PC-3 (cell line): Measurements from ENCODE around the gene C1orf115. TPM values are rescaled to one million over a fixed set of nuclear protein-coding genes. Genes with fewer than 3 reads are reported as not detected.
A peak's percentile ranks its signal among the peaks of the same experiment; 100 is the strongest.

ENCODE experiments used
- ATAC-seq: fragments of 200-7000 bp; cut with Tn5 transposase; 2 replicates; pipeline ENCODE4 v1.9.1; 2020; ENCODE audit warnings: mild to moderate bottlenecking, moderate library complexity
- BruUV-seq: library from RNA; stranded (reverse); fragments of 400-500 nt; replicated peaks from 2 replicates; lab custom pipeline; 2021; lab: Mats Ljungman, UMichigan
- CTCF ChIA-PET: fragments of 300-600 bp; sonication (Branson Sonifier 250); formaldehyde crosslinking; loops from one replicate; lab custom pipeline; 2022; ENCODE audit warnings: antibody characterized with exemption; lab: Charles Lee
- POLR2A ChIA-PET: fragments of 300-600 bp; sonication (Branson Sonifier 250); formaldehyde crosslinking; loops from one replicate; lab custom pipeline; 2022; ENCODE audit warnings: antibody characterized with exemption; ENCODE audit not compliant: unreplicated experiment; lab: Charles Lee
- DNase-seq: peaks from one replicate; pipeline ENCODE4 v3.0.0-alpha.2; 2015
- H2AFZ ChIP-seq: fragments of 300-600 bp; sonication (generic); 2 replicates; pipeline ENCODE4 v1.6.0; 2016; ENCODE audit warnings: antibody characterized with exemption, low read length
- H3F3A ChIP-seq: fragments of 300-600 bp; sonication (generic); one replicate; pipeline ENCODE4 v1.6.0; 2017; ENCODE audit warnings: antibody characterized with exemption, low read length, control low read depth, mild to moderate bottlenecking; ENCODE audit not compliant: unreplicated experiment
- H3K27ac ChIP-seq: fragments of 300-600 bp; sonication (generic); 2 replicates; pipeline ENCODE4 v1.5.1; 2016; ENCODE audit warnings: mild to moderate bottlenecking, low read length
- H3K27me3 ChIP-seq: fragments of 300-600 bp; sonication (generic); 2 replicates; pipeline ENCODE4 v1.6.1; 2016; ENCODE audit warnings: low read length, mixed read lengths
- H3K36me3 ChIP-seq: fragments of 300-600 bp; sonication (generic); 2 replicates; pipeline ENCODE4 v1.6.1; 2016; ENCODE audit warnings: low read depth, mixed run types, low read length, mixed read lengths
- H3K4me1 ChIP-seq: fragments of 300-600 bp; sonication (generic); 2 replicates; pipeline ENCODE4 v1.5.1; 2016; ENCODE audit warnings: low read length; ENCODE audit not compliant: insufficient read depth
- H3K4me2 ChIP-seq: fragments of 300-600 bp; sonication (generic); 2 replicates; pipeline ENCODE4 v1.6.0; 2016; ENCODE audit warnings: low read length
- H3K4me3 ChIP-seq: fragments of 300-600 bp; sonication (generic); 2 replicates; pipeline ENCODE4 v1.5.1; 2016; ENCODE audit warnings: mild to moderate bottlenecking, low read length, mixed read lengths
- H3K79me2 ChIP-seq: fragments of 300-600 bp; sonication (generic); 2 replicates; pipeline ENCODE4 v1.6.1; 2017; ENCODE audit warnings: low read length, mixed read lengths
- H3K9ac ChIP-seq: fragments of 300-600 bp; sonication (generic); 2 replicates; pipeline ENCODE4 v1.6.0; 2016; ENCODE audit warnings: mild to moderate bottlenecking, low read length
- H3K9me2 ChIP-seq: fragments of 300-600 bp; sonication (generic); replicated peaks from 2 replicates; pipeline ENCODE4 v1.6.1; 2016; ENCODE audit warnings: mixed run types, low read length, mixed read lengths
- H3K9me3 ChIP-seq: fragments of 300-600 bp; sonication (generic); 2 replicates; pipeline ENCODE4 v1.6.1; 2016; ENCODE audit warnings: low read length, mixed read lengths
- H4K20me1 ChIP-seq: fragments of 300-600 bp; sonication (generic); 2 replicates; pipeline ENCODE4 v1.6.1; 2016; ENCODE audit warnings: low read length, mixed read lengths
- CTCF ChIP-seq: fragments of 300-600 bp; sonication (generic); conservative IDR thresholded peaks from 2 replicates; pipeline ENCODE4 v1.5.1; 2017; ENCODE audit warnings: antibody characterized with exemption, low read depth, mild to moderate bottlenecking, low read length
- EZH2 ChIP-seq: fragments of 300-600 bp; sonication (generic); IDR thresholded peaks from one replicate; pipeline ENCODE4 v1.6.1; 2017; ENCODE audit warnings: antibody characterized with exemption, mild to moderate bottlenecking, low read length; ENCODE audit not compliant: unreplicated experiment
- EZH2phosphoT487 ChIP-seq: fragments of 300-600 bp; sonication (generic); IDR thresholded peaks from 2 replicates; pipeline ENCODE4 v1.6.1; 2018; ENCODE audit warnings: mild to moderate bottlenecking, antibody characterized with exemption, low read length, borderline replicate concordance
- intact Hi-C: fragments of 100-400 bp; cut with micrococcal nuclease; formaldehyde crosslinking; loops from 2 replicates; pipeline ENCODE4 v1.9.0; 2023
- total RNA-seq: library from RNA; depleted of rRNA; stranded (reverse); fragments of >200 nt; gene quantifications from 2 replicates; pipeline ENCODE4 v1.2.3, GENCODE V29; 2014

The C1orf115 gene
- total RNA-seq, 1 experiment from 2014 or later = 5.9 TPM

GRCh38 chr1:220696226-220696862, 6.2 kb downstream of the C1orf115 start:
- no peak for ATAC-seq
- ChIA-PET POLR2A (no interaction called here), CTCF (no interaction called here)

DNA sequence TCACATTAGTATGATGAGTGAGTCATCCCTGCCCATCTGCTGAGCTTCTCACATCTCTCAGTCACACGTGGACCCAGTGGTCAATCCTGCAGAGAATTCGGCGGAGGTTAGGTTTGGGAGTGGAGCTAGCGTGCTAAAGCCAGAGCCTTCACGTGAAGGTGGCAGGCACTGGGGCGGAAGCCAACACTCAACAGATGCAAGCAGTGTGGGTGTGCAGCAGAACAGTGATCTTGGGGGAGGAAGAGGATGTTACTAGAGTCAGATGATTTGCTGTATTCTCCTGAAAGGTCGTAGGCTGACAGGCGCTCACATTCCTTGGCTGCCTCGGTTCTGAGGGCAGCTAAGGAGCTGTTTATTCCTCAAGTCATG, 6.7 kb downstream of the C1orf115 start:
- H3K9me2 ChIP-seq = no peaks in the 10 kb centered on the region
- H3K4me3 ChIP-seq = no peak overlapping the region
- H3K4me1 ChIP-seq = no peaks in the 10 kb centered on the region
- CTCF ChIA-PET = no interaction called here
- no peaks in the 10 kb centered on the region for H3F3A ChIP-seq
- no TSS peak for BruUV-seq
- H2AFZ ChIP-seq = no peak overlapping the region
- no peaks in the 10 kb centered on the region for H3K9me3 ChIP-seq
- no peaks in the 10 kb centered on the region for H3K27me3 ChIP-seq
- H3K9ac ChIP-seq = no peak overlapping the region
- ATAC-seq = no peak
- TF ChIP-seq EZH2 (no peak), EZH2phosphoT487 (no peak), CTCF (no peak)
- H3K36me3 ChIP-seq = no peaks in the 10 kb centered on the region
- intact Hi-C loops = no loop called here
- H4K20me1 ChIP-seq = no peaks in the 10 kb centered on the region
- no peak for DNase-seq
- H3K4me2 ChIP-seq = no peak overlapping the region
- no peak overlapping the region for H3K27ac ChIP-seq
- POLR2A ChIA-PET = no interaction called here
- no peaks in the 10 kb centered on the region for H3K79me2 ChIP-seq

More at GRCh38 chr1:220696226-220696862, 6.2 kb downstream of the C1orf115 start:
- TF ChIP-seq EZH2 (no peak), CTCF (no peak), EZH2phosphoT487 (no peak)
- Histone ChIP-seq H3K4me2 (no peak overlapping the region), H3K4me1 (peaks cover 4% of the 10 kb centered on the region; the same call in 1 of the 2 replicates), H3K4me3 (no peak overlapping the region), H3K9ac (no peak overlapping the region), H4K20me1 (no peaks in the 10 kb centered on the region), H3F3A (no peaks in the 10 kb centered on the region), H3K9me3 (no peaks in the 10 kb centered on the region), H3K36me3 (no peaks in the 10 kb centered on the region), H2AFZ (no peak overlapping the region), H3K27me3 (no peaks in the 10 kb centered on the region), H3K9me2 (no peaks in the 10 kb centered on the region), H3K79me2 (no peaks in the 10 kb centered on the region), H3K27ac (no peak overlapping the region)
- BruUV-seq = no TSS peak
- intact Hi-C loops = no loop called here
- DNase-seq = no peak

GRCh38 chr1:220697326-220697725, 7.2 kb downstream of the C1orf115 start:
- H3K79me2 ChIP-seq = no peaks in the 10 kb centered on the region
- H4K20me1 ChIP-seq = no peaks in the 10 kb centered on the region
- no peaks in the 10 kb centered on the region for H3K36me3 ChIP-seq
- no peaks in the 10 kb centered on the region for H3K27me3 ChIP-seq
- intact Hi-C loops = no loop called here
- BruUV-seq = TSS peak; percentile 12
- TF ChIP-seq EZH2phosphoT487 (no peak), EZH2 (no peak), CTCF (no peak)
- no peak overlapping the region for H3K27ac ChIP-seq
- no peak overlapping the region for H3K4me2 ChIP-seq
- H3K4me3 ChIP-seq = no peak overlapping the region
- POLR2A ChIA-PET = no interaction called here
- H3K9me3 ChIP-seq = no peaks in the 10 kb centered on the region
- H3F3A ChIP-seq = no peaks in the 10 kb centered on the region
- CTCF ChIA-PET = no interaction called here
- DNase-seq (no peak), ATAC-seq (no peak)
- no peaks in the 10 kb centered on the region for H3K4me1 ChIP-seq
- H3K9me2 ChIP-seq = no peaks in the 10 kb centered on the region
- no peak overlapping the region for H3K9ac ChIP-seq
- no peak overlapping the region for H2AFZ ChIP-seq
